GM21390 (cell line): ENCODE data around the gene FGA.

Source experiments
- ATAC-seq: cut with Tn5 transposase; IDR thresholded peaks from one replicate; pipeline ENCODE4 v1.9.1; 2021; ENCODE audit not compliant: unreplicated experiment

Gene FGA

DNA sequence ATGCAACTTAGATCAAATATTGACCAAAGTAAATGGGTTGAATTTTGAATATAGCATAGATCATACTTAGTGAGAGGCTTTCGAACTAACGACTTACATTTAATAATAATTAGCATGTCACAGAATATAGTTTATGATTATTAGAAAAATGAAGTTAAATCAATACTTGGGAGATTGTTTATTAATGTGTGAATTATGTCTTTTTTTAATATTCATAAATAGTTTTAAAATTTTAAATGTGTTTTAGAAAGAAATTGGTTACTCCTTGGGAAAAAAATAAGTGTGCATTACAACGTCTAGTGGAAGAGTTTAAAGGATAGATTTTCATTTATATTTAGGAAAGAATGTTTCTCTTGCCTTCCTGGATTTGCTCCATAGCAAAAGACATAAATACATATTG, 7.3 kb downstream of the FGA start:
- no peak for ATAC-seq

DNA sequence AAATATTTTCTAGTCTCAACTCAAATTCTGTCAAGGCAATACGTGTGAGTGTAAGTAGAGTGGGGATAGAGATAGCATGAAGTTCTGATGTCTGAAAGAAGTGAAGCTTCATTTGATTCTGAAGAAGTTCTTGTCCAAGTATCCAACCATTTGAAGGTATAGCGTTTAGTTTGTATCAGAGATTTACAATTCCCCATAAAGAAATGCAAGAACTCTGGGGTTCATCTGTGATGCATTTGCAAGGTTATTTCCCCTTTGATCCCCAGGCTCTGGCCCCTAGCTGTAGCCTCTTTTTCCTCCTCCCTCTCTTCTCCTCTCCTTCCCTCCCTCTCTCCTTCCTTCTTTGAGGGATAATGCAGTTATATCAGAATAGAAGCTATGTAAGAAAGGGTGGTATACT, 7.8 kb downstream of the FGA start:
- no peak for ATAC-seq

DNA sequence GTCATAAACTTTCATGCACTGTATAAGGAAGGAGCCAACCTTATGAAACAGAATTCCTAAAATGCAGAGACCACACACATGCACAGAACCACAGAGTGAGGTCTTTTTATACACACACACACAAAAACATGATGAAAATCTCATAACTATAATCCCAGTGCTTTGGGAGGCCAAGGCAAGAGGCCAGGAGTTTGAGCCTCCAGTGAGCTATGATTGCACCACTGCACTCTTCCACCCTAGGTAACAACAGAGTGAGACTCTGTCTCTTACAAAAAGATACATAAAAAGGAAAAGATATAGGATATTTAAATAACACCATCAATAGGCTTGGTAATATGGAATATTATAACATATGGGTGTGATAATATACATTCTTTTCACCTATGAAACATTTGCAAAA, 10.6 kb downstream of the FGA start:
- no peak for ATAC-seq

DNA sequence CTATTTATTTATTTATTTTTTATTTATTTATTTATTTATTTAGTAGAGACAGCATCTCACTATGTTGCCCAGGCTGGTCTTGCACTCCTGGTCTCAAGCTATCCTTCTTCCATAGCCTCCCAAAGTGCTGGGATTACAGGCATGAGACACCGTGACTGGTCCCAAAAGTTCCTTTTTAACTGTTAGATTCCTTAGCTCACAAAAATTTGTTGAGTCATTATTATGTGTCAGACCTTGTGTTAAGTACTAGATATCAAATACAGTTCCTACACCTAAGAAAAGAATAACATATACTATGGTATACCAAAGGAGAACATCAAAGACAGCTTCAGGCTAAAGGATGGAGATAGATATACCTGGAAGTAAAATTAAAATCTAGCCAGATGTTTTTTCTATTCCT, 11.6 kb downstream of the FGA start:
- no peak for ATAC-seq

DNA sequence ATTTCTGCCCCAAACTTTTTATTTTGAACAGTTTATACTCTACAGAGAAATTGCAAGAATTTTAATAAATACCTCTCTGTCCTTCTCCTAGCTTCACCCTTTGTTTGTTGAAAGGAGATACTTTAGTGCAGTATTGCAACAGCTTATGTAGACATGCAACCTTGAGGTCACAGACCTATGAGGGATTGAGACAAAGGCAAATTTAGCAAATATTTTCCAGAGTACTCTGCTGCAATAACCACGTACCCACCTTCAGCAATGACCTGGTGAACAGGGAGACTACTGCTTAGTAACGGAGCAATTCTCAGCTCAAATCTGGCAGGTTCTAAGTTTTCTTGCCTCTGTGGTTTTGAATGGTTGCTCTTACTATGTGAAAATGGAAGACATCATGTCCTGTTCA, 13.2 kb downstream of the FGA start:
- ATAC-seq, result no peak

DNA sequence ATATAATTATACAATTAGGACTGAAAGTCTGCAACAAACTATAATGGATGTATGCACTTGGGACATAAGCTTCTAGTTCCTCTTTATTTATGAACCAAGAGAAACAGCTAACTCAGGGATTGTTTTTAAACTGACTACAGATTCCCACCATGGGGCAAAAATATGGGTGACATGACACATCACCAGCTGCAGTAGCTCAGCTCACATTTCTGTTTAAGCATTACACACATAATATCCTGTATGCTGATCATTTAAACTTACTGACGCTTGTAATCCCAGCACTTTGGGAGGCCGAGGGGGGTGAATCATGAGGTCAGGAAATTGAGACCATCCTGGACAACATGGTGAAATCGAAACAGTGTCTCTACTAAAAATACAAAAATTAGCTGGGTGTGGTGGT, 16.2 kb downstream of the FGA start:
- ATAC-seq, result no peak

DNA sequence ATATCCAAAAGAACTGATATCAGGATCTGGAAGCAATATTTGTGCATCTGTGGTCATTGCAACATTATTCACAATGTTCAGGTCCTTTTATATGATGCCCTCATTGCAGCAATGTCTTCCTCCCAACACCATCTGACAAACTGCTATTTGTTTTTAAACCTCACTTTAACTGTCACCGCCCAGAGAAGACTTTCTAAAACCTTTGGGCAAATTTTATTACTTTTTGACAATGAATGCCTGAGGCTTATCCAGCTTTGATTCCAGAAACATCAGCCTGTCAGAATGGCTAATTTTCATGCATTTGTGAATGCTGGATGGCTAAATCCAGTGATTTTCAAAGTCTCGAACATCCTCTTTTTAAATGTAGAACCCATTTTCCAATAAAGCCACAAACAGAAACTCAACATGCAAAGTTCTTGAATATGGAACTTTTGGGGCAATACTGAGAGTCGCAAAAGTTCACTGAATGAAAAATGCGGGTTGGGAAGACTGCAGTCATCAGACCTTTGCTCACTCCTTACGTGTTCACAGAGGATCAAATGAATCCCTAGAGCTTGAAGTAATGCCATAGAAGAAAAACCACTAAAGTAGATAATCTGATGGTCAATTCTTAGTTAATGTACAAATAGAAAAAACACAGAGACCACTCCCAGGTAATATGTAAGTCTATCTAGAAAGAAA, 17.2 kb downstream of the FGA start:
- ATAC-seq, result no peak

DNA sequence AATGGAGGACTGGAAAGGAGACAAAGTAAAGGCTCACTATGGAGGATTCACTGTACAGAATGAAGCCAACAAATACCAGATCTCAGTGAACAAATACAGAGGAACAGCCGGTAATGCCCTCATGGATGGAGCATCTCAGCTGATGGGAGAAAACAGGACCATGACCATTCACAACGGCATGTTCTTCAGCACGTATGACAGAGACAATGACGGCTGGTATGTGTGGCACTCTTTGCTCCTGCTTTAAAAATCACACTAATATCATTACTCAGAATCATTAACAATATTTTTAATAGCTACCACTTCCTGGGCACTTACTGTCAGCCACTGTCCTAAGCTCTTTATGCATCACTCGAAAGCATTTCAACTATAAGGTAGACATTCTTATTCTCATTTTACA, 21.0 kb downstream of the FGA start:
- no peak for ATAC-seq

DNA sequence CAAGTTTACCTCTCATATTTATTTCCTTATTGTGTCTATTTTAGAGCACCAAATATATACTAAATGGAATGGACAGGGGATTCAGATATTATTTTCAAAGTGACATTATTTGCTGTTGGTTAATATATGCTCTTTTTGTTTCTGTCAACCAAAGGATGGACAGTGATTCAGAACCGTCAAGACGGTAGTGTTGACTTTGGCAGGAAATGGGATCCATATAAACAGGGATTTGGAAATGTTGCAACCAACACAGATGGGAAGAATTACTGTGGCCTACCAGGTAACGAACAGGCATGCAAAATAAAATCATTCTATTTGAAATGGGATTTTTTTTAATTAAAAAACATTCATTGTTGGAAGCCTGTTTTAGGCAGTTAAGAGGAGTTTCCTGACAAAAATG, 21.5 kb downstream of the FGA start:
- ATAC-seq, result no peak

DNA sequence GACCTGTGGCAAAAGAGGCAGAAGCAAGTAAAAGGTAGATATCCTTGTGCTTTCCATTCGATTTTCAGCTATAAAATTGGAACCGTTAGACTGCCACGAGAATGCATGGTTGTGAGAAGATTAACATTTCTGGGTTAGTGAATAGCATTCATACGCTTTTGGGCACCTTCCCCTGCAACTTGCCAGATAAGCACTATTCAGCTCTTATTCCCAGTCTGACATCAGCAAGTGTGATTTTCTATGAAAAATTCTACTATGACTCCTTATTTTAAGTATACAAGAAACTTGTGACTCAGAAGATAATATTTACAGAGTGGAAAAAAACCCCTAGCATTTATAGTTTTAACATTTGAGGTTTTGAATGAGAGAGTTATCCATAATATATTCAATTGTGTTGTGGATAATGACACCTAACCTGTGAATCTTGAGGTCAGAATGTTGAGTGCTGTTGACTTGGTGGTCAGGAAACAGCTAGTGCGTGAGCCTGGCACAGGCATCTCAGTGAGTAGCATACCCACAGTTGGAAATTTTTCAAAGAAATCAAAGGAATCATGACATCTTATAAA, 23.8 kb downstream of the FGA start:
- no peak for ATAC-seq

DNA sequence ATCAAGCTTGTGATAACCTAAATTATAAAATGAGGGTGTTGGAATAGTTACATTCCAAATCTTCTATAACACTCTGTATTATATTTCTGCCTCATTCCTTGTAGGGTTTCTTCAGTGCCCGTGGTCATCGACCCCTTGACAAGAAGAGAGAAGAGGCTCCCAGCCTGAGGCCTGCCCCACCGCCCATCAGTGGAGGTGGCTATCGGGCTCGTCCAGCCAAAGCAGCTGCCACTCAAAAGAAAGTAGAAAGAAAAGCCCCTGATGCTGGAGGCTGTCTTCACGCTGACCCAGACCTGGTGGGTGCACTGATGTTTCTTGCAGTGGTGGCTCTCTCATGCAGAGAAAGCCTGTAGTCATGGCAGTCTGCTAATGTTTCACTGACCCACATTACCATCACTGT, 24.8 kb downstream of the FGA start:
- ATAC-seq, result no peak

DNA sequence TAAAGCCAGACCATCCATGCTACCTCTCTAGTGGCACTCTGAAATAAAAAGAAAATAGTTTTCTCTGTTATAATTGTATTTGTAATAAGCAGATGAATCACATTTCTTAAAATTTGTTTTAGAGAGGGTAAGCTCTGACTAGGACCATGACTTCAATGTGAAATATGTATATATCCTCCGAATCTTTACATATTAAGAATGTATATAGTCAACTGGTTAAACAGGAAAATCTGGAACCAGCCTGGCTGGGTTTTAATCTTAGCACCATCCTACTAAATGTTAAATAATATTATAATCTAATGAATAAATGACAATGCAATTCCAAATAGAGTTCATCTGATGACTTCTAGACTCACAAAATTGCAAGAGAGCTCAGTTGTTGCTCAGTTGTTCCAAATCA, 26.2 kb downstream of the FGA start:
- ATAC-seq, result no peak

DNA sequence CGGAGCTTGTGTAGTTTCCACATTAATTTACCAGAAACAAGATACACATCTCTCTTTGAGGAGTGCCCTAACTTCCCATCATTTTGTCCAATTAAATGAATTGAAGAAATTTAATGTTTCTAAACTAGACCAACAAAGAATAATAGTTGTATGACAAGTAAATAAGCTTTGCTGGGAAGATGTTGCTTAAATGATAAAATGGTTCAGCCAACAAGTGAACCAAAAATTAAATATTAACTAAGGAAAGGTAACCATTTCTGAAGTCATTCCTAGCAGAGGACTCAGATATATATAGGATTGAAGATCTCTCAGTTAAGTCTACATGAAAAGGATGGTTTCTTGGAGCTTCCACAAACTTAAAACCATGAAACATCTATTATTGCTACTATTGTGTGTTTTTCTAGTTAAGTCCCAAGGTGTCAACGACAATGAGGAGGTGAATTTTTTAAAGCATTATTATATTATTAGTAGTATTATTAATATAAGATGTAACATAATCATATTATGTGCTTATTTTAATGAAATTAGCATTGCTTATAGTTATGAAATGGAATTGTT, 27.8 kb downstream of the FGA start, which contains the start of gene FGB:
Gene FGB (plus strand): TSS at position 315 of the 558 bp plus-strand sequence. CDS start 8 bp downstream, at position 323.
- ATAC-seq, result no peak

DNA sequence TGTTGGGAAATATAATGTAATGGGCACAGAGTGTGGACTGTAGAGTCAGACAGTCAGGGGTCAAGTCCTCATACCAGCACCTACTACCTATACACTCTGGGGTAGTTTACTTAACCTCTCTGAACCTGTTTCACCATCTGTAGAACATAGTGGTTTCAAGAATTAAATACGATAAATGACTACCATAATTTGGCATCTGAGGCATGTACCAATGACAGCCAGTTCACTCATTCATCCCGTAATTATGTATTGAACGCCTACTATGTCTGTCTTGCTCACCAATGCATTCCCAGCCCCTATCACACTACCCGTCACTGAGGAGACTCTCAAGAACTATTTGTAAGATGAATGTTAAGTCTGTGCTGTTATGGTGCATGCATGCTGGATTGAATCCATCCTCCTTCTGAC, 29.7 kb downstream of the FGA start:
- no peak for ATAC-seq

DNA sequence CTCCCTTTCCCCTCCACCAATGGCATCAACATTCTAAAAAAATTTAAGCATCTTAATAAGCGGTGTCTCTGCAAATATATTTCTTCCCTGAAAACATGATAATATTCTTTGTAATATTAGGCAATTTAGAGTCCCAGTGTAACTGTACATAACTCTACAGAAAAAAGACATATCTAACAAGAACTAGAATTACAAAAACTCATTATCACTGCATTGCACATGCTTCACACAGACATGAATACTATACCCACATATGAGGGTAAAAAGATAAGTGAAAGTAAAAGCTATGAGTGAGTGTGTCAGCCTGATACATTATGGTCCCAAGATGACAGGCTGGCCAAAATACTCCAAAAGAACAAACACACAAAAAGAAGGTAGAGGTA, 30.1 kb downstream of the FGA start:
- ATAC-seq, result no peak

DNA sequence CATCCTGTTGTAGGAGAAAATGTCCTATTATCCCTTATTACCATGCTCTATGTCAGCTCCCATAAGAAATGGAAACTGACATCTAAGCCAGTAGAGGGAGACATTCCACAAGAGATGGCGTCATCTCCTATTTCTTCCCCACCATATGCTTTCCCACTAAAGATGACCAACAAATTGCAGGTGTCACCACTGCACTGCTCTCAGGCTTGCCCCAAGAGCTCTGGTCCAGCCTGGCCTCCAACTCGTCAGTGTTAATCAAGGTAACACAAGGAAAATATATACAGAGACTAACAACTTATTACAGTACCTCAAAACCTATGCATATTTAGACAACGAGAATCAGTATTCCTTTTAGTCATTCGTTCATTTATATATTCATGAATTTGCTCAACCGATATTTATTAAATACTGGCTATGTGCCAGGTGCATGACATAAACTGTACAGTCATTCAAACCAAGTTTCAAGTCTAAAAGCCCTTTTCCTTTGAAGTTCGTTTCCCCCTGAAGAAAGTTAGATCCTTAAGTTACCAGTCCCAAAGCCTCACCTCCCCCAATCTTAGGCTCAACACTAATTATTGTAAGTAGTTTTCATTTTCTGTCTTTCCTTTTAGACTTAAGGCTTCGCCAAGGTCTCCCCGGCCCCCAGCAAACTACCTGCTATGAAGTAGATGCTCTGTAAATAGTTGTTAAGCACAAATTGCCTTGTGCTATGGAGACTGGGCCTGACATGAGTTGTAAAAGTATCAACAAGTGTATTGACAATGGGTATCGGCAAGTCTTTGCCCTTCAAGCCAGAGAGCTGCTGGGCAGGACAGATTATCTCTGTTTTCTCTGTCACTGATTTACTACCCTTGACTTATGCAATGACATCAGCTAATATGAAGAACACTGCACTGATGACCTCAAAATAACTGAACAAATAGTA, 30.8 kb downstream of the FGA start:
- ATAC-seq, result peak; percentile 94

DNA sequence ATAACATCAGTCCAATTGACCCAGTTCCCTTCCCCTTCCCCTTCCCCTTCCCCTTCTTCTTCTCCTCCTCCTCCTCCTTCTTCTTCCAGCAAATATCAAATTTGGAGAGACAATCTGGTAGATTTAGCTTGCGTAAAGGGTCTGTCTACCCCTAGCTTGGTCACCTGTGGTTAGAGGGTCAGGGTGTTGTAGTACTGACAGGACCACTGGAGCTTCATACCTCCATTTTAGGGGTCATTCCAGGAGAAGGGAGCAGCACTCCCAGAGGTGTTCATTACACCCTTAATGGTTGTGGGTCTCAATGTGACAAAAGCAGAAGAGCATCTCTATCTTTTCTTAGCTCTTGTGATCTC, 31.4 kb downstream of the FGA start:
- ATAC-seq, result peak; percentile 17

DNA sequence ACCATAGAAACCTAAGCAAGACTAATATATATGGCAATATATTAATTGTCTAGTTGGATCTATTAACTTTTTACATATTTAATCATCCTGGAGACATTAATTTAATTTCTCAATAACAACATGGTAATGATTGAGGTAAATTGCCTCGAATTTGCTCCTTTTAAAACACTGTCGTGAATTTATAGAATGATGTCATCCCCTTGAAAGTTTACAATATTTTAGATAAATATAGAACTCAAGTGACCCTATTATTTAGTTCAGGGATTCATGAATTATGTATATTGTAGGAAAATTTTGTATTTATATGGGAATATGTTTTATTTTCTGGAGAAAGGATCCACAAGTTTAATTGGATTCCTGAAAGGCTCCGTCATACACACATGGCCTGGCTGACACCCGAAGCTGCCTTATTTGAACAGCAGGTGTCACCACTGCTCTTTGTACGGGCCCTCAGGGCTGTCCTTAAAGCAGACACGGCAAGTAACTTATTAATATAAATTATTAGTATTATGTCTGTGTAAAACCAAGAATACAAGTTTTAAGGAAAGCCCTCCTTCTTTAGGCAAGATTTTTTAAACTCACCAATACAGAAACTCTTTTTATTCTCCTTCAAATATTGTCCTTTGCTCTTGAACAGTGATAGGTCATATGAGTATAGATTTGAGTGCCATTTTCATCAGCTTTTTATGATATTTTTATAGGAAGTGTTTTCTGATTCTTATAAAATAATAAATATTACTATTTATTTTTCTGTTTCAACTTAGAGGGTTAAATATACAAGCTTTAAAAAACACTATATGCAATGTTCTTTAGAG, 38.5 kb downstream of the FGA start:
- ATAC-seq, result peak; percentile 51

DNA sequence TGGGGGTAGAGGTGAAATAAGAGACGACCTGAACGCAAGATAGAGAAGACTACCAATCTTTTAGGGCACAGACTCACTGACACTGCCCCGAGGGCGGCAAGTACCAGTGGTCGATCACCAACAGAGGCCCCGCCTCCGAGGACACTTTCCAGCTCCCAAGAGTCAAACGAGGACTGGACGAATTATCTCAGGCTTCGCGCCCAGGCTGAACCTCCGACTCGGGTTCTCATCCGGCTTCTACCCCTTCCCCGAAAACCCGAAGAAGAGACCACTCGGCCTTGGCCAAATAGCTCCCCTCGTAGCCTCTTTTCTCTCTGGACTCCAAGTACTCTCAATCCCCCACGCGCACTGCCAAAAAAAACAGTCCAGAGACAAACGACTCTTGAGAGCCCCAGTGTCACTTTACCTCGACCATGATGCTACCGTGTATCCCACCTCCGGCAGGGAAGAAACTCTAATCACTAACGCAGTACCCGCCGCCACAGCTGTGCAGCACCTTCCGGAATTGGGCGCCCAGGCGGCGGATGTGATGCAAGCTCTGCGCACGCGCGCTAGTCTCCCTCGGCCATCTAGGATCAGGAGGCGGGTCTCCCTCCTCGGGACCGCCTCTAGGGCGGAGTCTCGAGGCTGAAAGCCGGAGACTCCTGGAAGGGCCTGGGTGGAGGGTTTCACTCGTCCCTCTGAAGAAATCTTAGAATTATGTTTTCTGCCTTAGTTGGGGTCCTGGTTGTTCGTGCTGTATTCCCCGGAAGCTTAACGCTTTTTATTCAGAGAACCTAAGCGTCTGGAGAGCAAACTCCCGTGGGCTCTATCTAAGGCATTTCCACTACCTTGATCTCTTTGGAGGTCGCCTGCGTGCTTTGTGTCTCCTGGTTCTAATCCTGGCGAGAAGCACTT, 40.4 kb downstream of the FGA start, which contains the start of gene PLRG1:
Gene PLRG1 (minus strand): TSS at position 507 of the 897 bp plus-strand sequence. CDS start 92 bp downstream, at position 415.
- ATAC-seq, result peak; percentile 98

DNA sequence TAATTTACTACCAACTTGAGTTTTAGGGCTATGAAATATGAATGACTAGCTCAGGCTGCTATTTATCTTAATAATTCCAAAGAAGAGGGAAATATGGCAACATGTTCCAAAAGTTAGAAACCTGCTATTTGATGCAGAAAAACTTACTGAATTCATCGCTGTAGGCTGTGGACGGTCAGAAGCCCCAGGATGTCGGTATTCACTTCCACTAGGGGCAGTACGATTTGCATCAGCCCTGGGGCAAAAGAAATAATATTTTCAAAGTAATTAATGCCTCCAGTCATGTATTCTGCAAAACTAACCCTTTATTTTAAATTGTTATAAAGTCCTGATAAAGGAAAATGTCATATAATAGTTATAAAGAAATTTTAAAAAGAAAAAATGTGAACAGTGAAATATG, 44.9 kb downstream of the FGA start:
- ATAC-seq, result no peak
